Ammon's horn (tissue), 1 donor: ENCODE data around the gene THAP3.

Experiments used
- DNase-seq: peaks from one replicate; pipeline ENCODE4 v3.0.0-alpha.2; 2016; ENCODE audit warnings: low spot score

Gene THAP3

GRCh38 chr1:6674771-6675170, 50.1 kb downstream of the THAP3 start:
- DNase-seq = no peak

GRCh38 chr1:6675941-6676340, 51.3 kb downstream of the THAP3 start:
- no peak for DNase-seq
